Neural cell (in vitro differentiated cells): Measurements from ENCODE around the gene DNAH6.

Experiments used
- EZH2 ChIP-seq: fragments of 200-600, 300-800 bp; shearing (Covaris generic), sonication (generic); IDR thresholded peaks from 2 replicates; pipeline ENCODE4 v1.6.1; 2014; ENCODE audit warnings: antibody characterized with exemption, low read length, borderline replicate concordance, mild to moderate bottlenecking; ENCODE audit not compliant: insufficient read depth, poor library complexity, severe bottlenecking
- POLR2AphosphoS5 ChIP-seq: IDR thresholded peaks from 2 replicates; pipeline ENCODE4 v1.6.1; 2012
- SMC3 ChIP-seq: fragments of 450-650 bp; conservative IDR thresholded peaks from 2 replicates; pipeline ENCODE4 v1.6.1; 2014; ENCODE audit warnings: antibody characterized with exemption, mild to moderate bottlenecking, moderate library complexity; ENCODE audit not compliant: poor library complexity
- TAF1 ChIP-seq: IDR thresholded peaks from 2 replicates; pipeline ENCODE4 v1.6.1; 2012; ENCODE audit warnings: low read depth
- TF ChIP-seq, protein P1 (sequence below): fragments of 450-650 bp; IDR thresholded peaks from 2 replicates; pipeline ENCODE4 v1.5.1; 2014; ENCODE audit warnings: antibody characterized with exemption, mild to moderate bottlenecking, moderate library complexity; ENCODE audit not compliant: poor library complexity, severe bottlenecking
- TF ChIP-seq, protein P2 (sequence below): IDR thresholded peaks from 2 replicates; pipeline ENCODE4 v1.6.1; 2012; ENCODE audit warnings: borderline replicate concordance

DNA sequence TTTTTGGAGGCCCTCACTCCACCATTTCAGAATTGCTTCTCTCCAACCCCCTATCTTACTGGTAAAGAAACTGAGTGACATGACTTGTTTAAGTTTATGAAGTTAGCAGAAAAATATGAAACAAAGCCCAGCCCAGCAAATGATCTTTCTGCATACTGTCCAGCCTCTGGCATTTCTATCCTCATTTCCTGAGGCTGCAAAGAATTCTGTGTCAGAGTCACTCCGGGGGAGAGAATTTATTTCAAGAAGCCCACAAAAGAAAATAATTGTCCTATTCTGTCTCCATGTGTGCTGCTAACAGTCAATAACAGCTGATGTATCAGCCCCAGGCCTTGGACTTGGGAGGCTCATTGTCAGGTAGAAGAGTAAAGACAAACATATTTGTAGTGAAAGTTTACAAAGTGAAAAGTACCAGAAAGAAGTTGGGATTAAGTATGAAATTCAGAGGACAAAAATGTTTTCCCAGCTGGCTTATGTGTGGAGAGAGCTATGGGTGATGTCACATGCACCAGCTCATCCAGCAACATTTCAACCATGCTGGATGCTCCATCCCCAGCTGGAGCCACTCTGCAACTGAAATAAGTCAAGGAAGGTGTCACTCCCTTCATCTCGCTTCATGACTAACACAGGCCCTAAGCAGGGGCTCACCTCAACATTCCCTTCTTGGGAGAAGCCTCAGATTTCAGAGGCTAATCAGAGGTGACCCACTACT lies 322.3 kb downstream of the DNAH6 start:
- TF ChIP-seq EZH2 (no peak), SMC3 (no peak), TAF1 (no peak), POLR2AphosphoS5 (no peak)
- TF ChIP-seq, protein P1, sequence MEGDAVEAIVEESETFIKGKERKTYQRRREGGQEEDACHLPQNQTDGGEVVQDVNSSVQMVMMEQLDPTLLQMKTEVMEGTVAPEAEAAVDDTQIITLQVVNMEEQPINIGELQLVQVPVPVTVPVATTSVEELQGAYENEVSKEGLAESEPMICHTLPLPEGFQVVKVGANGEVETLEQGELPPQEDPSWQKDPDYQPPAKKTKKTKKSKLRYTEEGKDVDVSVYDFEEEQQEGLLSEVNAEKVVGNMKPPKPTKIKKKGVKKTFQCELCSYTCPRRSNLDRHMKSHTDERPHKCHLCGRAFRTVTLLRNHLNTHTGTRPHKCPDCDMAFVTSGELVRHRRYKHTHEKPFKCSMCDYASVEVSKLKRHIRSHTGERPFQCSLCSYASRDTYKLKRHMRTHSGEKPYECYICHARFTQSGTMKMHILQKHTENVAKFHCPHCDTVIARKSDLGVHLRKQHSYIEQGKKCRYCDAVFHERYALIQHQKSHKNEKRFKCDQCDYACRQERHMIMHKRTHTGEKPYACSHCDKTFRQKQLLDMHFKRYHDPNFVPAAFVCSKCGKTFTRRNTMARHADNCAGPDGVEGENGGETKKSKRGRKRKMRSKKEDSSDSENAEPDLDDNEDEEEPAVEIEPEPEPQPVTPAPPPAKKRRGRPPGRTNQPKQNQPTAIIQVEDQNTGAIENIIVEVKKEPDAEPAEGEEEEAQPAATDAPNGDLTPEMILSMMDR, result no peak
- TF ChIP-seq, protein P2, sequence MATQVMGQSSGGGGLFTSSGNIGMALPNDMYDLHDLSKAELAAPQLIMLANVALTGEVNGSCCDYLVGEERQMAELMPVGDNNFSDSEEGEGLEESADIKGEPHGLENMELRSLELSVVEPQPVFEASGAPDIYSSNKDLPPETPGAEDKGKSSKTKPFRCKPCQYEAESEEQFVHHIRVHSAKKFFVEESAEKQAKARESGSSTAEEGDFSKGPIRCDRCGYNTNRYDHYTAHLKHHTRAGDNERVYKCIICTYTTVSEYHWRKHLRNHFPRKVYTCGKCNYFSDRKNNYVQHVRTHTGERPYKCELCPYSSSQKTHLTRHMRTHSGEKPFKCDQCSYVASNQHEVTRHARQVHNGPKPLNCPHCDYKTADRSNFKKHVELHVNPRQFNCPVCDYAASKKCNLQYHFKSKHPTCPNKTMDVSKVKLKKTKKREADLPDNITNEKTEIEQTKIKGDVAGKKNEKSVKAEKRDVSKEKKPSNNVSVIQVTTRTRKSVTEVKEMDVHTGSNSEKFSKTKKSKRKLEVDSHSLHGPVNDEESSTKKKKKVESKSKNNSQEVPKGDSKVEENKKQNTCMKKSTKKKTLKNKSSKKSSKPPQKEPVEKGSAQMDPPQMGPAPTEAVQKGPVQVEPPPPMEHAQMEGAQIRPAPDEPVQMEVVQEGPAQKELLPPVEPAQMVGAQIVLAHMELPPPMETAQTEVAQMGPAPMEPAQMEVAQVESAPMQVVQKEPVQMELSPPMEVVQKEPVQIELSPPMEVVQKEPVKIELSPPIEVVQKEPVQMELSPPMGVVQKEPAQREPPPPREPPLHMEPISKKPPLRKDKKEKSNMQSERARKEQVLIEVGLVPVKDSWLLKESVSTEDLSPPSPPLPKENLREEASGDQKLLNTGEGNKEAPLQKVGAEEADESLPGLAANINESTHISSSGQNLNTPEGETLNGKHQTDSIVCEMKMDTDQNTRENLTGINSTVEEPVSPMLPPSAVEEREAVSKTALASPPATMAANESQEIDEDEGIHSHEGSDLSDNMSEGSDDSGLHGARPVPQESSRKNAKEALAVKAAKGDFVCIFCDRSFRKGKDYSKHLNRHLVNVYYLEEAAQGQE, result no peak
